ENCODE results near the gene REEP5.
A peak's percentile ranks its signal among the peaks of the same experiment; 100 is the strongest.
"Not testable (repeated sequence)": the region's sequence is repeated elsewhere in the genome, so short reads cannot be mapped to it uniquely, and the experiment has no call there.

The REEP5 gene

DNA sequence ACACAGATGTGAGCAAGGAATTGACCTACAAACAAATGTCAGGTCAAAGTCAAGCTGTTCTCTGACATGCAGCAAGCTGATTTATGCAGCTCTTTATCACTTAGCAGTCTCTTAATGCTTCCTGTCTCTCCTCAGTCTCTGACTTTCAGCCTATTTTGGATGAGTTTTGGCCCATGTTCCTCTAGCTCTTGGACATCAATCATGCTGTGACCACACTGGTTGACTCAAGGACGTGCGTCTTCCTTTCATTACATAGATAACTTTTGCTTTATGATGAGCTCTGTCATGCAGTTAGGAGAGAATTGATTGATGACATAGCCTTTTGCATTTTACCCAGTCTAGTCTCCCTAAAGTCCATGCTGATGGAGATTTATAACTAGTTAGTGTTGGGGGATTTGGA, 9.4 kb upstream of the REEP5 start:
- DNase-seq = no peak

DNA sequence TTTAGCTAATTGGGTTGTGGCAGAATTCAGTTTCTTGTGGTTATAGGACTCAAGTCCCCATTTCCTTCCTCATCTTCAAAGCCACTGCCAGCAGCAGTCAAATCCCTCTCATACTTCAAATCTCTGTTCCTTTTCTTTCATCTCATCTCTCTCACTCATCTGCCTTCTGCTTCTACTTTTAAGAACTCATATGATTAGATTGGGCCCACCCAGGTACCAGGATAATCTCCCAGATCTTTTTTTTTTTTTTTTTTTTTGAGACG, 8.0 kb upstream of the REEP5 start:
- DNase-seq = no peak

GRCh38 chr5:112929336-112930081, 7.5 kb upstream of the REEP5 start:
- DNase-seq = no peak

GRCh38 chr5:112923988-112924387, 2.0 kb upstream of the REEP5 start:
- no peak for DNase-seq

DNA sequence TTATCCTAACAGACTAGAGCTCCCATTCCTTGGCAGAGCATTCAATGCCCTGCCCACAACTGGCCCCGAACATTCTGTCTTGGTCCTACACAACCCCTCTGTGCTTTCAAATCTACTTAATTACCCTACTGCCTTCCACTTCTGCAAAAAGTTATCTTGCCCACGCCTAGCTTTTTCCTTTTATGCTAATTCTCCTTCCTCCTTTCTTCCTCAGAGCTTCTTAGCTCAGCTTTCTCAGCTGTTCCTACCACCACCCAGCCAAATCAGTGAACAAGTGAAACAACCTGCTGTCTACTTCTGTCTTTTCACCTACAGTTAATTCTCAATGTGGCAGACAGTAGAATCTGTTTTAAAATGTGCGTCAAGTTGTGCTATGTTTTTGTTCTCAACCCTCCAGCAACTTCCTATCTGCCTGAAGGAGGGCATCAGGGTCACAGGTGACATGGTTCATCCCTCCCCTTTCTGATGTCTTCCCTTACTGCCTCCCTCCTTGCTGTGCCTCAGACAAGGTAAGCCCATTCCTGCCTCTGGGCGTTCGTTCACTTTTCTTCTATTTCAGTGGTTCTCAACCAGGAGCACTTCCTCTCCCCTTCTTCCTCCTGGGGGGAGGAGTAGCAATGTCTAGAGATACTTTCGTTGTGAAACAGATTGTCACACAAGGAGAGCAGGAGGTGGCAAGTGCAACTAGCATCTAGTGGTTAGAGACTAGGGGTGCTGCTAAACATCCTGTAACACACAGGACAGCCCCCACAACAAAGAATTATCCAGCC, 1.3 kb upstream of the REEP5 start:
- no peak for DNase-seq

DNA sequence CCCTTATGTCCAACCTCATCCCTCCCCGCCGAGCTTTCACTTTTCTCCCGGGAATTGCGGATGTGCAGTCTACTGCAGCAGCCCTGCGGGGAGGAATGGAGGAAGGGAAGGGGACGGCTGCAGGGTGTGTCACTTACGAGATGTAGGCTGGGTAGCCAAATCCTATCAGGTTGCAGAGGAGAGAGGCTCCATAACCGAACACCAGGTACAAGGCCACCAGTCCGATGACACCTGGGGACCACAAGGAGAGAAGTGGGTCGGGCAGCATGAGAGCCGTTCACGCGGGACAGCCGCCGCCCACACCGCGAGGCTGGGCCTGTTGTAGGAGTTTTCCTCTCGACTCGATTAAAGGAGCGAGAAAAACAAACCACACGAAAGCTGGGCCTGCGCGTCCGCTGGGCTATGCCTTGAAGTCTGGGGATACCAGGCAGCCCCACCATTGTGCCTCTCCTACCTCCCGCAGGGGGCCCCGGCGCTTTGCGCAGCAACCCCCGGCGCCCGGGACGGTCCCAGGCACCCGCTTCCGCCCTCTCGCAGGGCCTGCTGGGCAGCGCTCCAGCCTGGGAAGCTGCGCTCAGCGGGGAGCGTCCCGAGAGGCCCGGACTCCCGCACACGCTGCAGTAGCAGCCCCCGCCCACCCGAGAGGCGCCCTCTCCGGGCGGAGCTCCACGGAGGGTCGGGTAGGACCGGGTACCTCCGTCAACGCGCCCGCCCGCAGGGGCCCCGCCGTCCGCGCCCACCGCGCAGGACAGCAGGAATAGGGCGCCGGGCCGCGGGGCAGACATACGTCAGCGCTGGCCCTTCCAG, 798 bp downstream of the REEP5 start:
- DNase-seq = peak; percentile 87

DNA sequence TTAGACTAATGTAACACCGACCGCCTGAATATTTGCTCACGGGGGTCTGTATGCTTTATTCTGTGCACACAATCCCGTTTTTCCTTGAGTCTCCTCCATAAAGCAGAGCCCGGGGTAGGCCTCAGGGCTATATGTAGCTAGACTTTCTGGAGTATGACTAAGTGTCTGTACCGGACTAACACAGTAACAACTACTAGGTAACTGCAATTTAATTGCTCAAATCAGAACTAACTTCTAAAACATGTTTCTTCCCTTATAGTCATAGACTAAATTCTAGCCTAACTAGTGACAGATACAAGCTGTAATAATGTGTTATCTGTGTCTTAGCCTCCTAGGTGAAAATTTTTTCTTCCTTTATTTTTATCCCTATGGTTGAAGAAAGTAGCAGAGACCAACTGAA, 2.1 kb downstream of the REEP5 start:
- DNase-seq = no peak

DNA sequence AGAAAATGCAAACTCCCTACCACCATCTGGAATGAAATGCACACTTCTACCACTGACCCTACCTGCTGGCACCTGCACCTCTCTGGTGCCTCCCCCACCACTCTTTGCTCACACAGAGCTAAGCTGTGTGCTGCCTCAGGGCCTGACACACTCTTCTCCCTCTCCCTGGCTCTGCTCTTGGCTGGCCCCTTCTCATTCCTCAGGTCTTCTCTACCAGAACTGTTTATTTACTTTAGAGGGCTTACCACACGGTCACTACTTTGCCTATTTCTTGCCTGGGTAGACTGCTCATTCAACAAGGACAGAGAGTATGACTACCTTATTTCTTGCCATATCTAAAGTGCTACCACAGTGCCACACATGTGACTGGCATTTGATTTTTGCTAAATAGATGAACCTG, 3.3 kb downstream of the REEP5 start:
- no peak for DNase-seq

- DNase-seq = no peak
These were observed 3.9 kb downstream of the REEP5 start for GRCh38 chr5:112918136-112918535.

- DNase-seq = peak; percentile 7
These were observed 4.5 kb downstream of the REEP5 start for GRCh38 chr5:112917453-112917995.

DNA sequence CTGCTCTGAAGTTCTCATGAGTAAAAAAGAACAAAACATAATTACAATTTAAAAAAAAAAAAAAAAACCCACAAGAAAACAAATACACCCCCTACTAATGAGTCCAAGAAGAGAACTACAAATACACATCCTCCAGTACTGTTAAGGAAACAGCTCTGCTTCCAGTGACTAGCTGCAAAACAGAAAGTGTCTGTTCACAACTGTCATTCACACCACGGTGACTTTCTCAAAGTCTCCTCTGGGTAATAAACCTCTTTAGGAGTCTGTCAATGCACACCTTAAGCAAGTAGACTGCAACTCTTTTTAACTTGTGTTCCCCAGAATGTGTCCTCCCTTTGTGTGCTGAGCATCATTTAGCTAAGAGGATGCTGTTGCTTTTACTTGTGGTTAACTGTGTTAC, 6.2 kb downstream of the REEP5 start:
- no peak for DNase-seq

DNA sequence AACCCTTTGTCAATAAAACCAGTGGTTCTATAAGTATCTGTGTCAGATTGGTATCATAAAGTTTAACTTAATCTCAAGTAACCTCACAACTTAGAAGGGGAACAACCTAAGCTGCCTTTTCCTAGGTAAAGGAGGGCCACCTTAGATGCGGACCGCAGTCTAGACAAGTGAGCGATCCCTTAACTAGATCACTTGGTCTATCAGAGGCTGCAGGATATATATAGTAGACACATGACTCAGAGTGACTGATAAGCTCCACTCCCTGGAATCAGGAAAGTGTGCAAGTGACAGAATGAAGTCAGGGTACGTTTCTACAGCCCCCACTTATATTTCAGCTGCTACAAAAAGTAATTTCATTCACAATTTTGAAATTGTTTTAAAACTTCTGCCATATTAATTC, 7.4 kb downstream of the REEP5 start:
- DNase-seq = peak; percentile 30

- DNase-seq = no peak
These were observed 11.5 kb downstream of the REEP5 start for GRCh38 chr5:112910529-112910928.

- DNase-seq = no peak
These were observed 13.2 kb downstream of the REEP5 start for GRCh38 chr5:112908854-112909253.

DNA sequence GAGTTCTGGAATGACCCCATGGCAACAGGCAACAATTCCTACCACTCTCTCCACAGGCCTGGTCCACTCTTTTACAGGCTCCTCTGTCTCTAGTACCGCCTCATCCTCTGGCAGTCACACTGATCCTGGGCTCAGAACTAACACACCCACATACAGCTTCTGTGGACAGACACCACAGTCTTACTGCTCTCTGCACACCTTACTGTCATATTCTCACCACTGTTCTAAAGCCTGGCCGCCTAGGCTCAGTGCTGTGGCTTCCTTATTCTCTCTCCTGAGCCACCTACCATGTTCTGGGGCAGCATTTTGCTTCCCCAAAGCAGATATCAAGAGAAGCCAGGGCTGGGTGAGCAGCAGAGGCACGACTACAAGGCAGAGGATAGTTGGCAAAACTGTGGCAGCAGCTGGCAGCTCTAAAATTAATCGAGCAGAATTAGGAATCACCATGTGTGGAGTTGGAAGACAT, 14.8 kb downstream of the REEP5 start:
- no peak for DNase-seq

DNA sequence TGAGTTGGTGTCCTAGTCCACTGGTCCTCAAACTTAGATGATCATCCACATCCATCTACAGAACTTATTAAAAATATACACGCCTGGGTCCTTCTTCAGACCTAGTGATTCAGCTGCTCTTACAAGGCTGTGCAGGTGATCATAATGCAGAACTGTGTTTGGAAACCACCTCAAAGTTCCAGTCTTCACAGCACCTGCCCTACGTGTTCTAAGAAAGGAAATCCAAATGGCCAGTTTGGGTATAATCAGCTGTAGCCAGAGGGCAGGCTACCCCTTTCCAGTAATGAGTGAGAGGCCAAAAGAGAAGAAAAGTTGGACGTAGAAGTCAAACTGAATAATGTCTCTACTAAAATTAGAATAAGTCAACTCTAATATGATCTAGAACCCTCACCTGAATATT, 15.4 kb downstream of the REEP5 start:
- DNase-seq = no peak

DNA sequence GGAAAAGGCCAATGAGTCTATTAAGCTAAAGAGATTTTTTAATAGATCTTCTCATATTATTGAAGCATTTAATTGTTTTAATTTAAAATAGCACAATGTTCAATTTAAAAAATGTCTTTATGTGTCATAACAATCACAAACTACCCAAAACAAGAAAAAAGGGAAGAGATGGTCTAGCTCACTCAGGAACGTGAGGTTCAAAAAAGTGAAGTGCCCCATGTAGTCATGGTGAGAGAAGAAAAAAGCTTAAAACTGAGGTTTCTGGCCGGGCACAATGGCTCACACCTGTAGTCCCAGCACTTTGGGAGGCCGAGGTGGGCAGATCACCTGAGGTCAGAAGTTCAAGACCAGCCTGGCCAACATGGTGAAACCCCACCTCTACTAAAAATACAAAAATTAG, 17.0 kb downstream of the REEP5 start:
- DNase-seq = not testable (repeated sequence)

DNA sequence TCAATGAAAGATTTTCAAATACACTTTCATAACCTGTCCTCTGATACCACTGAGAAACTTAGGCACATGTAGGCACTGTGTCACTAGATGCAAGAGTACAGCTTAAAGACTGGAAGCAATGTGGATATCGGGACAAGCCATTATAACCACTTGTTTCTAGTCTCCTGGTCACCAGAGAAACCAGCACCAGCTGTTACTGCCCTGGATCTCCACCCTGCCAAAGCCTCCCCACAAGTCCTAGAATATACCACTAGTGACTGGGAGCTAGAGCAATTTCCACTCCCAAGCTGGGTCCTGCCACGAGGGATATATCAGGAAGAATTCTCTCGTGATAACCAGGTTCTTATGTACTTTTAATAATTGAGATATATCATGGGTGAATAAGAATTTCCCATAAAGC, 19.5 kb downstream of the REEP5 start:
- no peak for DNase-seq

DNA sequence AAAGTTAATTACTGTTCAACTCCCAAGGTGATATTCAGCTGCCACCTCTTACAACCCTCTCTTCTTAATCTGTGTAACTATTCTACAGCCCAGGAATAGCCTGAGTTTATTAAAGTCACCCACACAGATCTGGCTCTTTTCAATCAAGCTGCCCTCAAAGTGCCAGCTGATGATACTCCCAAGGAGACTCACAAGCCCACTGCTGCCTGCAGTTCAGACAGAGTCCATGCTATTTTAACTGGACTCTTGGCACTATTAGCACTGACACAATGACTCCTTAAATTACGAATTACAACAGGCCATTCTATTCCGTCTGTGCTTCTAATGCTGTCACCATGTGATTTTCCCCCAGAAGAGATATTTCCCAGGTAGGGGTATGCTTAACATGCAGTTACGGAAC, 26.3 kb downstream of the REEP5 start:
- no peak for DNase-seq

DNA sequence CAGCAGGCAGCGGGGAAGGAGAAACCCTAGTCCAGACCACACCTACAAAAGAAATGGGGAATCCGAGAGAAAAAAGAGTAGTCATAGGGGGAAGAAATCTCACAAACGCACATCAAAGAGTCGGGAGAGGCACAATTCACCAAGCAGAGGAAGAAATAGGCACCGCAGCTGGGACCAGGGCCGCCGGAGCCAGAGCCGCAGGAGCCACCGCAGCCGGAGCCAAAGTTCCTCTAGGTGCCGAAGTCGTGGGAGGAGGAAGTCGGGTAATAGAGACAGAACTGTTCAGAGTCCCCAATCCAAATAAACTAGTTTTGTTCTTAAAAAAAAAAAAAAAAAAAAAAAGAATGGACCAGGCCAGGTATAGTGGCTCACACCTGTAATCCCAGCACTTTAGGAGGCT, 29.3 kb downstream of the REEP5 start:
- no peak for DNase-seq

DNA sequence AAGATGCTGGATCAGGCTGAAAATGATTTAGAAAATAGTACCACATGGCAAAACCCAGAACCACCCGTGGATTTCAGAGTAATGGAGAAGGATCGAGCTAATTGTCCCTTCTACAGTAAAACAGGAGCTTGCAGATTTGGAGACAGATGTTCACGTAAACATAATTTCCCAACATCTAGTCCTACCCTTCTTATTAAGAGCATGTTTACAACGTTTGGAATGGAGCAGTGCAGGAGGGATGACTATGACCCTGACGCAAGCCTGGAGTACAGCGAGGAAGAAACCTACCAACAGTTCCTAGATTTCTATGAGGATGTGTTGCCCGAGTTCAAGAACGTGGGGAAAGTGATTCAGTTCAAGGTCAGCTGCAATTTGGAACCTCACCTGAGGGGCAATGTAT, 30.0 kb downstream of the REEP5 start:
- not testable (repeated sequence) for DNase-seq

GRCh38 chr5:112886975-112887374, 35.1 kb downstream of the REEP5 start:
- DNase-seq = no peak

DNA sequence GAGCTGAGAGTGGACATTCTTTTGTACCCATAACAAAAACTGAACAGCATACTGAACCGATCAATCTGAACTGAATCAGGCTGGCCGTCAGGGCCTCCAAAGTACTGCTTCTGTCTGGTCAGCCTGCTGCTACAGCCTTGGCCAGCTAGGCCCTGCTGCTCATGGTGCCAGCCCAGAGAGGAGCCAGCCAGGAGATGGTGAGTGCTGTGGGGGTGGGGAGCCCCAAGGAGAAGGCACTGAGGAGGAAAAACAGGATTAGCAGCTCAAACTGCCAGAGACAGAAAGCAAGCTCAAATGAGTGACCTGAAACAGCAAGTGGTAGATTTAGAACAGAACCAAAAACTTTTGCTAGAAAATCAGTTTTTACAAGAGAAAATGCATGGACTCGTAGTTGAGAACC, 37.0 kb downstream of the REEP5 start:
- DNase-seq = no peak
